Omental fat pad (tissue), 4 donors: ENCODE measurements around the gene TBC1D23. TPM values are rescaled to one million over a fixed set of nuclear protein-coding genes. Genes with fewer than 3 reads are reported as not detected.
"Not testable (repeated sequence)": the region's sequence is repeated elsewhere in the genome, so short reads cannot be mapped to it uniquely, and the experiment has no call there.

Experiments
- ATAC-seq: fragments of 150-250 bp; one replicate; pipeline ENCODE4 v1.9.1; 2016; ENCODE audit warnings: mild to moderate bottlenecking, moderate library complexity; ENCODE audit not compliant: low FRiP score
- DNase-seq: peaks from one replicate; pipeline ENCODE4 v3.0.0-alpha.2; 2019; ENCODE audit warnings: low spot score
- total RNA-seq, 4 donors: library from RNA; depleted of rRNA; stranded (reverse); fragments of >200 nt; gene quantifications; one replicate each; pipeline ENCODE4 v1.1.0, GENCODE V29; 2016
- TF ChIP-seq, protein P1 (sequence below), 3 donors: fragments of 450-650 bp; IDR thresholded peaks; one replicate each; pipeline ENCODE4 v1.5.1; 2016 to 2017; ENCODE audit warnings: antibody characterized with exemption in 3 of 3, mild to moderate bottlenecking in 3 of 3, moderate library complexity in 2 of 3

The TBC1D23 gene
- total RNA-seq, 4 donors from 2014 or later = 27.8 to 47.3 (median 31.5) TPM

DNA sequence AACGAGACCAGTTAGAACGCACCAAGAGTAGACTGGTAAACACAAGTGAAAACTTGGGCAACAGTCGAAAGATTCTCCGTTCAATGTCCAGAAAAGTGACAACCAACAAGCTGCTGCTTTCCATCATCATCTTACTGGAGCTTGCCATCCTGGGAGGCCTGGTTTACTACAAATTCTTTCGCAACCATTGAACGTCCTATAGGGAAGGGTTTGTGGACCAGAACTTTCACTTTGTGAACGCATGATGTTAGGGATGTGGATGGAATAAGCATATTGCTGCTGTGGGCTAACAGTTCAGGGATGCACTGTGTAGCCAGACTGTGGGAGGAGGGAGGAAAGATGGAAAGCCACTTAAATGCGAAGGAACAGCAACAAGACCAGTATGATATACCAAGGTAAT, 34.9 kb upstream of the TBC1D23 start:
- no peak for ATAC-seq
- TF ChIP-seq, protein P1, sequence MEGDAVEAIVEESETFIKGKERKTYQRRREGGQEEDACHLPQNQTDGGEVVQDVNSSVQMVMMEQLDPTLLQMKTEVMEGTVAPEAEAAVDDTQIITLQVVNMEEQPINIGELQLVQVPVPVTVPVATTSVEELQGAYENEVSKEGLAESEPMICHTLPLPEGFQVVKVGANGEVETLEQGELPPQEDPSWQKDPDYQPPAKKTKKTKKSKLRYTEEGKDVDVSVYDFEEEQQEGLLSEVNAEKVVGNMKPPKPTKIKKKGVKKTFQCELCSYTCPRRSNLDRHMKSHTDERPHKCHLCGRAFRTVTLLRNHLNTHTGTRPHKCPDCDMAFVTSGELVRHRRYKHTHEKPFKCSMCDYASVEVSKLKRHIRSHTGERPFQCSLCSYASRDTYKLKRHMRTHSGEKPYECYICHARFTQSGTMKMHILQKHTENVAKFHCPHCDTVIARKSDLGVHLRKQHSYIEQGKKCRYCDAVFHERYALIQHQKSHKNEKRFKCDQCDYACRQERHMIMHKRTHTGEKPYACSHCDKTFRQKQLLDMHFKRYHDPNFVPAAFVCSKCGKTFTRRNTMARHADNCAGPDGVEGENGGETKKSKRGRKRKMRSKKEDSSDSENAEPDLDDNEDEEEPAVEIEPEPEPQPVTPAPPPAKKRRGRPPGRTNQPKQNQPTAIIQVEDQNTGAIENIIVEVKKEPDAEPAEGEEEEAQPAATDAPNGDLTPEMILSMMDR (IDR thresholded peaks at IDR 0.05) = no peak
- DNase-seq = no peak

DNA sequence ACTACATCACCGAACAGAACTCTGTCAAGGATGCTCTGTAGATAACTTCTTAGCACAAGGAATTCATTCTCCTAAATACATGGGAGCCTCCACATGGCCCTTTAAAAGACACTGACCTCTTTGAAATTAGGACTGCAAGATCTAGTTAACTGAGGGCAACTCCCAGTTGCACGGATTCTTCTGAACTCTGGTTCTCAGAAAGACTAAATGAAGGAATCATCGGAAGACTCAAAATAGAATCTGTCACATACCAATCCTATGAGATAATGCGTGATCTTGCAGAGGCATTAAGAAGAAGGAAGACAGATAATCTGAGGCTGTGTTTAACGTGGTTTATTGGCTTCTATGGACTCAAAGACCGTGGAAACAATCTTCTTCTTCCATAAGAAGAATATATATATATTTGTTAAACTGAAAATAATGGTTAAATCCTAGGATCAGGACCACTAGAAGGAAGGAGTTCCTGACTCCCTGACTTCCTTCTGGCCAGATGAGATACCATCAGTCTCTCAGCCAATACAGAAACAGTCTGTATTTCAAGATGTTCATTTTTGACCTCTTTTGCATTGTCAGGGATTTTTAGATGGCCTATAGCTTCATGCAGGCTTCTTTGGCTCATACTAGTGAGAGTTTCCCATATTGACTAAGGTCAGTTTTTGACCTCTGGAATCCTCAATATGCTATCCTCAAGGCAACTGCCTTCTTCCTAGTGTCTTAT, 33.9 kb upstream of the TBC1D23 start:
- peak; percentile 23 for ATAC-seq
- TF ChIP-seq, protein P1 (IDR thresholded peaks at IDR 0.05) = no peak
- DNase-seq = no peak

GRCh38 chr3:100227511-100227921, 33.3 kb upstream of the TBC1D23 start:
- DNase-seq = no peak
- TF ChIP-seq, protein P1 (IDR thresholded peaks at IDR 0.05) = no peak
- no peak for ATAC-seq

- TF ChIP-seq, protein P1 (IDR thresholded peaks at IDR 0.05) = no peak
- ATAC-seq (no peak), DNase-seq (no peak)
Observed at GRCh38 chr3:100228247-100228646, 32.5 kb upstream of the TBC1D23 start.

GRCh38 chr3:100229188-100229587, 31.6 kb upstream of the TBC1D23 start:
- ATAC-seq, DNase-seq: not testable (repeated sequence)

- no peak for ATAC-seq
- TF ChIP-seq, protein P1 (IDR thresholded peaks at IDR 0.05) = no peak
- DNase-seq = no peak
Observed at GRCh38 chr3:100230710-100231109, 30.1 kb upstream of the TBC1D23 start.

DNA sequence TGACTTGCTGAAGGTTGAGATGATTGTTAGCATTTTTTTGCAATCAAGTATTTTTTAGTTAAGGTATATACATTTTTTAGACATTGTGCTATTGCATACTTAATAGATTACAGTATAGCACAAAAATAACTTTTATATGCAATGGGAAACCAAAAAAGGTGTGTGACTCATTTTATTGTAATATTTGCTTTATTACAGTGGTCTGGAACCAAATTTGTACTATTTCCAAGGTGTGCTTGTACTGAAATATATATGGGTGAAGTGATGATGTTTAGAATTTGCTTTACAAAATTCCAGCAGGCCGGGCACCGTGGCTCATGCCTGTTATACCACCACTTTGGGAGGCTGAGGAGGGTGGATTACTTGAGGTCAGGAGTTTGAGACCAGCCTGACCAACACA, 29.1 kb upstream of the TBC1D23 start:
- DNase-seq (no peak), ATAC-seq (no peak)
- TF ChIP-seq, protein P1 (IDR thresholded peaks at IDR 0.05) = no peak
